ENCODE measurements around the gene ASB18. TPM values are rescaled to one million over a fixed set of nuclear protein-coding genes. Genes with fewer than 3 reads are reported as not detected.

Gene ASB18
- total RNA-seq, 1 experiment from 2014 or later, result not detected

DNA sequence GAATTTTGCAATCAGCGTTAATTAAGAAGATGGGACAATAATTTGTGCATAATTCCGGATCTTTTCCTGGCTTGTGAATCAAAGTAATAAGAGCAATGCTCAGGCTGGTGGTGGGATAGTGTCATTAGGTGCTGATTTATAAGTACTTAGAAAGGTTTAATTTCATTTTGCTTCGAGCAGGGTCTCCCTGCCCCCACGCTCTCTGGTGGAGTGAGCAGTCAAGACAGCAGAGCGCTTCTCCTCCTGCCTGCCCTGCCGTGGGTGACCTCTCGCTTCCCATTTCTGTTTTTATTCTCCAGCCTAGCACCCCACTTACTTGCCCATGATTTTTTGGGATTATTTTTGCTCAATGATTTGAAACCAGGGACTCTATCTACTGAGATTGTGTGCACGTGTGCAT is 7.1 kb downstream of the ASB18 start:
- no peaks in the 10 kb centered on the region for H3K27me3 ChIP-seq (ENCODE audit: insufficient read depth, low read length)
- BruUV-seq (replicated peaks), result no TSS peak
- no peak overlapping the region for H2AFZ ChIP-seq (ENCODE audit: low read depth, low read length, poor library complexity, severe bottlenecking)
- ChIA-PET CTCF (no interaction called here), POLR2A (no interaction called here), RAD21 (ENCODE audit: low non-redundant PET in 1 of 2, low total read pairs in 2 of 2, uncharacterized antibody in 2 of 2, unreplicated experiment in 2 of 2) (no interaction called here)
- H3K9me3 ChIP-seq (ENCODE audit: control insufficient read depth in 1 of 2, insufficient read depth in 1 of 2, low read depth in 1 of 2, low read length in 2 of 2), result no peaks in the 10 kb centered on the region
- H3K79me2 ChIP-seq (ENCODE audit: insufficient read depth, low read length), result no peaks in the 10 kb centered on the region
- no peak overlapping the region for H3K4me2 ChIP-seq (ENCODE audit: low read length)
- TF ChIP-seq POLR2A (IDR thresholded peaks at IDR 0.05; ENCODE audit: borderline replicate concordance, extremely low read depth, insufficient read depth, insufficient read length), result no peak
- TF ChIP-seq, protein P1, sequence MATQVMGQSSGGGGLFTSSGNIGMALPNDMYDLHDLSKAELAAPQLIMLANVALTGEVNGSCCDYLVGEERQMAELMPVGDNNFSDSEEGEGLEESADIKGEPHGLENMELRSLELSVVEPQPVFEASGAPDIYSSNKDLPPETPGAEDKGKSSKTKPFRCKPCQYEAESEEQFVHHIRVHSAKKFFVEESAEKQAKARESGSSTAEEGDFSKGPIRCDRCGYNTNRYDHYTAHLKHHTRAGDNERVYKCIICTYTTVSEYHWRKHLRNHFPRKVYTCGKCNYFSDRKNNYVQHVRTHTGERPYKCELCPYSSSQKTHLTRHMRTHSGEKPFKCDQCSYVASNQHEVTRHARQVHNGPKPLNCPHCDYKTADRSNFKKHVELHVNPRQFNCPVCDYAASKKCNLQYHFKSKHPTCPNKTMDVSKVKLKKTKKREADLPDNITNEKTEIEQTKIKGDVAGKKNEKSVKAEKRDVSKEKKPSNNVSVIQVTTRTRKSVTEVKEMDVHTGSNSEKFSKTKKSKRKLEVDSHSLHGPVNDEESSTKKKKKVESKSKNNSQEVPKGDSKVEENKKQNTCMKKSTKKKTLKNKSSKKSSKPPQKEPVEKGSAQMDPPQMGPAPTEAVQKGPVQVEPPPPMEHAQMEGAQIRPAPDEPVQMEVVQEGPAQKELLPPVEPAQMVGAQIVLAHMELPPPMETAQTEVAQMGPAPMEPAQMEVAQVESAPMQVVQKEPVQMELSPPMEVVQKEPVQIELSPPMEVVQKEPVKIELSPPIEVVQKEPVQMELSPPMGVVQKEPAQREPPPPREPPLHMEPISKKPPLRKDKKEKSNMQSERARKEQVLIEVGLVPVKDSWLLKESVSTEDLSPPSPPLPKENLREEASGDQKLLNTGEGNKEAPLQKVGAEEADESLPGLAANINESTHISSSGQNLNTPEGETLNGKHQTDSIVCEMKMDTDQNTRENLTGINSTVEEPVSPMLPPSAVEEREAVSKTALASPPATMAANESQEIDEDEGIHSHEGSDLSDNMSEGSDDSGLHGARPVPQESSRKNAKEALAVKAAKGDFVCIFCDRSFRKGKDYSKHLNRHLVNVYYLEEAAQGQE (IDR thresholded peaks at IDR 0.05; ENCODE audit: low read depth), result no peak
- TF ChIP-seq EZH2 (IDR thresholded peaks at IDR 0.05), result no peak
- no peak for TF ChIP-seq CBX3 (IDR thresholded peaks at IDR 0.05; ENCODE audit: low read depth)
- TF ChIP-seq ZFX (IDR thresholded peaks at IDR 0.05), result no peak
- no peak for TF ChIP-seq FOSL1 (IDR thresholded peaks at IDR 0.05; ENCODE audit: low read depth)
- no peak for TF ChIP-seq TCF7L2 (IDR thresholded peaks at IDR 0.05; ENCODE audit: borderline replicate concordance, extremely low read depth, insufficient read depth, insufficient read length)
- TF ChIP-seq, protein P2, sequence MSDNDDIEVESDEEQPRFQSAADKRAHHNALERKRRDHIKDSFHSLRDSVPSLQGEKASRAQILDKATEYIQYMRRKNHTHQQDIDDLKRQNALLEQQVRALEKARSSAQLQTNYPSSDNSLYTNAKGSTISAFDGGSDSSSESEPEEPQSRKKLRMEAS (IDR thresholded peaks at IDR 0.05), result no peak
- TF ChIP-seq, protein P3, sequence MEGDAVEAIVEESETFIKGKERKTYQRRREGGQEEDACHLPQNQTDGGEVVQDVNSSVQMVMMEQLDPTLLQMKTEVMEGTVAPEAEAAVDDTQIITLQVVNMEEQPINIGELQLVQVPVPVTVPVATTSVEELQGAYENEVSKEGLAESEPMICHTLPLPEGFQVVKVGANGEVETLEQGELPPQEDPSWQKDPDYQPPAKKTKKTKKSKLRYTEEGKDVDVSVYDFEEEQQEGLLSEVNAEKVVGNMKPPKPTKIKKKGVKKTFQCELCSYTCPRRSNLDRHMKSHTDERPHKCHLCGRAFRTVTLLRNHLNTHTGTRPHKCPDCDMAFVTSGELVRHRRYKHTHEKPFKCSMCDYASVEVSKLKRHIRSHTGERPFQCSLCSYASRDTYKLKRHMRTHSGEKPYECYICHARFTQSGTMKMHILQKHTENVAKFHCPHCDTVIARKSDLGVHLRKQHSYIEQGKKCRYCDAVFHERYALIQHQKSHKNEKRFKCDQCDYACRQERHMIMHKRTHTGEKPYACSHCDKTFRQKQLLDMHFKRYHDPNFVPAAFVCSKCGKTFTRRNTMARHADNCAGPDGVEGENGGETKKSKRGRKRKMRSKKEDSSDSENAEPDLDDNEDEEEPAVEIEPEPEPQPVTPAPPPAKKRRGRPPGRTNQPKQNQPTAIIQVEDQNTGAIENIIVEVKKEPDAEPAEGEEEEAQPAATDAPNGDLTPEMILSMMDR (IDR thresholded peaks at IDR 0.05 in 2 of 3, conservative IDR thresholded peaks at IDR 0.05 in 1 of 3; ENCODE audit: borderline replicate concordance in 1 of 3, insufficient read depth in 1 of 3, low read depth in 2 of 3, low read length in 2 of 3), result no peak
- no peak for TF ChIP-seq SP1 (IDR thresholded peaks at IDR 0.05; ENCODE audit: low read depth)
- TF ChIP-seq CEBPB (IDR thresholded peaks at IDR 0.05; ENCODE audit: low read depth), result no peak
- TF ChIP-seq JUND (IDR thresholded peaks at IDR 0.05), result no peak
- ATAC-seq (no peak), DNase-seq (ENCODE audit: low read depth, low spot score) (no peak)
- H4K20me1 ChIP-seq (ENCODE audit: insufficient read depth), result no peaks in the 10 kb centered on the region
- no peaks in the 10 kb centered on the region for H3K36me3 ChIP-seq (ENCODE audit: control insufficient read depth in 1 of 2, insufficient read depth in 2 of 2, low read length in 2 of 2)
- intact Hi-C loops (cut with micrococcal nuclease), result no loop called here
- H3K9me2 ChIP-seq (ENCODE audit: insufficient read depth), result no peaks in the 10 kb centered on the region
- H3K27ac ChIP-seq (ENCODE audit: low read depth, low read length), result no peak overlapping the region
- no peaks in the 10 kb centered on the region for H3K4me1 ChIP-seq (ENCODE audit: control insufficient read depth in 1 of 2, insufficient read depth in 2 of 2, low read length in 2 of 2)
- no peak overlapping the region for H3K4me3 ChIP-seq (replicated peaks in 1 of 2; ENCODE audit: low read depth in 1 of 2, low read length in 2 of 2)
- no peak overlapping the region for H3K9ac ChIP-seq (ENCODE audit: low read length)
